Measurements from ENCODE around the gene FCER1G.
A peak's percentile ranks its signal among the peaks of the same experiment; 100 is the strongest.

FCER1G gene

DNA sequence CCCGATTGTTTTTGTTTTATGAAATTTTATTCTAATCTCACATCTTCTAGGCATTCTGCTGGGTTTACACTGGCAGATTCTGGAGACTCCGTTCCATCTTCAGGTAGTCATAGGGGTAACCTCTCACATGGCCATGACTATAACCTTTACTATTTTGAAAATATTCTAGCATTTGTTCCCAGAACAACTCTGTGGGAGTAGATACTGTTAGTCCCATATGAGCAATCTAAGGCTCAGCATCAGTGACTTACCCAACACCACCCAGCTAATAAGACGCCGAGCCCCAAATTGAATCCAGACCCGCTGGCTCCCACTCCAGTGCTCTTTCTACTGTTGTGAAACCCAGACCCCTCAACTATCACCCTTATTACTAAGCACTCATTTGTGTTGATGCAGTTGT, 26.1 kb upstream of the FCER1G start:
- no peak for DNase-seq

DNA sequence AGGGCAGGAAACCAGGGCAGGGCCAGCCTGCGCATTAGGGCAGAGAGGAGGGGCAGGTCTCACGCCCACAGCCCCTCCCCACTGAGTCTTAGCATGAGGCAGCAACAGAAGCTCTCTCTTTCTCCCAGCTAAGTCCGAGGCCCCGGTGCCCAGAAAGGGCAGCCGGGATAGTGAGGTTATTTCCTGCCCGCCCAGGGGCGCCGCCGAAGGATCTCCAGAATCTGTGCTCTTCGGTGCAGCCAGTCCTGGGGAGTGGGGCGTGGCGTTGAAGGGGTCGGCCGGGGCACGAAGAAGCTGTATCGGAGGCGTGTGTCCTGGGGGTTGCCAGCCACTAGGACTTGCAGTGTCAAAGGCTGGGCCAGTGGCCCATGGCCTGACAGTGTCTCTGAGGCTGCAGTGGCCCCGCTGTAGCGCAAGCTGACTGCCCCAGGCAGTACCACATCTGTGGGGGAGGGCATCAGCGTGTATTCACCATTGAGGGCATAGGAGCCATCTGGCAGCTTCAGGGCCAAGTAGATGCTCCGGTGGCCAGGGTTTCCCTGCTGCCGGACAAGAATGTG, 24.1 kb upstream of the FCER1G start:
- DNase-seq: no peak

DNA sequence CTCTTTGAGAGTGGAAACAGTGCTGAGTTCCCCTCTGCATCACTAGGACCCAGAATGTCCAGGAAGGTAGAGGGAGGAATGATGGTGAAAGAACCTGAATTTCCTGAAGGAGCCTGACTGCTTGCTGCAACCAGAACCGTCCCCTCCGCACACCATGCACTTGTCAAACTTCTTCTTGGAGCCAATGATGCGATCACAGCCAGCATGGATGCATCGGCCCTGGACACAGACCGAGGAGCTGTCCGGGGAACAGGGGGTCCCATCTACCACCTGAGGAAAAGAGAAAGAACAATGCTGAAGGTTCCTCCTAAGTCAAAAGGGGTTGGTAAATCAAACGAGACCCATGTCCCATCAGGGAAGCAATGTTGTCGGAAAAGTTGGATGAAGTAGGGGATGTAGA, 23.1 kb upstream of the FCER1G start:
- no peak for DNase-seq

DNA sequence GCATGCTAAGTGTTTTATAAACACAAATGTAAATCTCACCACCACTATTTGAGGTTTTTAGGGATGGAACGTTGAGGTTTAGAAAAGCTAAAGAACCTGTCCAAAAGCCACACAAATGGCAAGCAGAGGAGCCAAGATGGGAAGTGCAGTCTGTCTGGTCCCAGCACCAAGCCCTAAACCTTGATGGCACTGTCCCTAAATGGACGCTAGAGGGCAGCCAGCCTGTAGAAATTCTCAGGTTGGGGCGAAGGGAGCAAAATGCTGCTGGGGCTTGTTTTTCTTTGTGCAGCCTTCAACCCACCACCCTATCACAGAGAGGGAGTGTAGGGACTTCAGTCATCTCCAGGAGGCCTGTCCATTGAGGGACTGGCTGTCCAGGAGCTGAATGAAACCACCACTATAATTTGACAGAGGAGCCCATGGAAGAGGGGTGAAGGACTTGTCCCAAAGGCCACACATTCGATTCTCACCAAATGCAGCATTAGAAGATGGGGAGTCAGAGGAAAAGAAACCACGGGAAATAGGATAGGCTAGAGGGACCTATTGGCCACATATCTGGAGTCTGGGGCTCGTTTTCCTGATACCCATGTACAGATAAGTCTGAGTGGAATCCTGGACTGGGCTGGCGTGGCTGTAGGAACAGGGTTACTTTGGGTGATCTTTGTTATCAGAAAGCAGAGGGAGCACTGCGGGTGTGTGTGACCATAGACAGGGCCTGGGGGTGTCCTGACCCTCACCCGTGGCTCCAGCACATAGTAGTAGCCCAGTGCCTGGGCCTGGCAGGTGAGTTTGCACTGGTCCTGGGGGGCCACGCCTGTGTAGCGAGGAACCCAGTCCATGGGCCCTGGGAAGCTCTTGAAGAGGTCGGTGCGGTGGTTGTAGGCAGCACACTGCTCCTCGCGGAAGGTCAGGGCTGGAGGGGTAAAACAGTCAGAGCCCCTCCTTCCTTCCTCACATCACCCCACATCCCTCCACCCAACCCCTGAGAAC, 22.3 kb upstream of the FCER1G start:
- DNase-seq: peak; percentile 59

DNA sequence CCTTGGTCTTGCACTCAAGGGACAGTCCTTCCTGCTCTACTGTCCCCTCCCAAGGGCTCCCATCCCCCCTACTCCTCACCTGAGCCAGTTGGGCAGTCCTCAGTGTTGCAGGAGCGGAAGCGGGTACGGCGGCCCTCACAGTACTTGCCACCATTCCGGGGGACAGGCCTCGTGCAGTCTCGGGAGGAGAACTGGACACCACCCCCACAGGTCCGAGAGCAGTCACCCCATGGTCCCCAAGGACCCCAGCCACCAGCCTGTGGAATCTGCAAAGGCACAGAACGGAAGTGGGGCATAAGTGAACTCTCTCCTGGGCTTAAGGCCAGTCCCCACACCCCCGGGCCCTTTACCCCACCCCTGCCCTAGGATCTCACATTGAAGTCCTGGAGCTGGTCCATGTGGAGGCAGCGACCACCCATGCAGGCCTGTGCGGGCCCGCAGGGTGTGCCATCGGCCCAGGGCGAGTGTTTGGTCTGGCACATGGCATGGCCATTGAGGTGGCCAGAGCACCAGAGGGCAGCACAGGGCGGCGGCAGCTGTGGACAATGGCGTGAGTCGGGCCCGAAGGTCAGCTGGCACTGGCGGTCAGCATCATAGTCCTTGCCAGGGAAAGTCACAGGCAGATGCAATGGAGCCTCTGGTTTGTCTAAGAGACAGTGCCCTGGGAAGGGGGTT, 21.4 kb upstream of the FCER1G start:
- no peak for DNase-seq

DNA sequence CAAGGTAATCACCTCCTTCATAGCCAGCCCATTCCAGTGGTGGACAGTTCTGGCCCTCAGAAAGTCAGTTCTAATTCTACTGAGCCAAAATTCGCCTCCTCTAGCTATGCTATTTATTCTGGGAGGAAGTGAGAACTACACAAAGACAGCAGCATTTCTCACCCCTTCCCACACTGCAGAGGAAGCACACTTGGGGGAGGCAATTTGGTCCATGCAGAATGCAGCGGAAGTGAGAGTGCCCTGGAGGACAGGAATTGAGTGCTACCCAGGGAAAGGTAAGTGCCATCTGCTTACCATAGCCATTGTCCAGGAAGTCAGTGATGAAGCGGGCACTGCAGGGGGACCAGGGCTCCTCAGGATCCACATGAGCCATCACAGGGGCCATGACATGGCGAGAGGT, 19.9 kb upstream of the FCER1G start:
- DNase-seq: no peak

DNA sequence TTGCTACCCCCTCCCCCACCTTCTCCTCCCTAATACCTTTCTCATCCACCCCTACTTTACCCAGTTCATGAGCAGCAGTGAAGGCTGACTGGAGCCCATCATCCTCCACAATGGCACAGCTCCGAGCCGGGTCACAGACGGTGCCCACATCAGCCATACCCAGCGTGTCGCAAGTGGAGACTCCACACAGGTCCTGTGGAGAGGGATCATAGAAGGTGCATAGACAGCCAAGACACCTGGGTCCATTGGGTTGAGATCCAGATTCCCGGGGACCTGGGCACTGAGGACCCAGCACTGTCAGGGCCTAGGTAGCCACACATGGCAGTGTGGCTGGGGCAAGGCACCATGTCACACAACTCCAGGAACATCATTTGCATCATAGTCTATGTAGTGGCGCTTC, 19.0 kb upstream of the FCER1G start:
- no peak for DNase-seq

DNA sequence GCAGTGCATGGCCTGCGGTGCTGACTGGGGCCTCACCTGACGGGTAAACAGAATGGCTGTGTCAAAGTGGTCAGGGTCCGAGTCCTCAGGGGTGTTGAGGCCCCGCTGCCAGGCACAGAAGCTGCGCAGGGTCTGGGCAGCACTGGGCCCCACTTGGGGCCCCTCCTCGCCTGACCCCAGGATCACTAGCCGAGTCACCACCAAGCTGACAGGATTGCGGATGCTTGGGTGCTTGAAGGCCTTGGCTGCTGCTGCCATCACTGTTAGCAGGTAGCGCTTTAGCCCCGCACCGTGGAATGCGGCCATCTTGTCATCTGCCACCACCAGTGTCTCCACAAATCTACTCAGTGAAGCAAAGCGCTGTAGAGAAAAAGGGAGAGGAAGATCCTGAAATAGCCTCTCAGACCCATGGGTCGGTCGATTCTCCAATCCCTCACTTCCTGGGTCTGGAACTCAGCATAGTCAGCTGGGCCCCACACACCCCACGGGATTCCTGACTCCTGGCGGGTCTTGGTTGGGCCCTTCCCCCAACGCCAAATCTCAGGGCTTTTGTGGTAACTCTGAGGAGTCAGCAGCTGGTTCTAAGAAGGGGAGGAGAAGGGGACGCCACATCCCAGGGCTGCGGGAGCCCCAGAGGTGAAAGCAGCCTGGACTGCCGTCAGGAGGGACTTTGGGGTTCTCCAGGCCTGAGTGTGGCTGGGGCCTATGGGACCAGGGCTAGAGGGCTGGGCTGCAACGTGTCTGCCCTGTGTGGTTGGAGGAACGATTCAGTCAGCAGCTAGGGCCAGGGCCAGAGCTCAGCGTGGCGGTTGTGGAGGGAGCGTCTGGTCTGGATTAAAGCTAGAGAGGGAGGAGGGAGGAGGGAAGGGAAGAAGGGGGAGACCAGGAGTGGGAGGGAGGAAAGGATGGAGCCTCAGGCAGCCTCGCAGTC, 18.3 kb upstream of the FCER1G start:
- no peak for DNase-seq

DNA sequence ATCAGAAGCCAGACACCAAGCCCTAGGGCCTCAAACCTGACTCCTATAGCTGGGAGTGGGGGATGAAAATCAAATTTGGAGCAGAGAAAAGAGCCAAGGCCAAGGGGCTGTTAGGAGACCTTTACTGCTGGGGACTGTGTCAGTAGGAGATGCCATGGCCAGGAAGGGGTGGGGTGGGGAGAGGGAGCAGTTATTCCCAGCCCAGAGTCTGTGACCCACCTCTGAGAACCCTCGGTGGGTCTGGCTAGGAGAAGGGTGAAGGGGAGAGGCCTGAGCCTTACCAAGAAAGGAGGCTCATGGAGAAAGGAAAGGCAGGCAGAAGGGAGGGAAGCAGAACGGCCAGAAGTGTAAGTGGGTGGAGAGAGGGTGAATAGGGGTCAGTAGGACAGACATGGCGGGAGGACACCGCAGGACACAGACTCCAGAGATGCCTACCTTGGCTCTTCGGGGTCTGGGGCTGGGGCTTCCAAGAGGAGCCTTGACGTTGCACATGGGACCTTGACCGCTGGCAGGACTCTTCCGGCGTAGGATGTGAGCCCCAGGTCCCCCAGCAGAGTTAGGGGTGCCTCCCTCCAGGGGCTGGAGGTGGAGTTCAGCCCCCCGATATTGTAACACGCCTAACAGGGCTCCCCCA, 17.4 kb upstream of the FCER1G start:
- DNase-seq: no peak

DNA sequence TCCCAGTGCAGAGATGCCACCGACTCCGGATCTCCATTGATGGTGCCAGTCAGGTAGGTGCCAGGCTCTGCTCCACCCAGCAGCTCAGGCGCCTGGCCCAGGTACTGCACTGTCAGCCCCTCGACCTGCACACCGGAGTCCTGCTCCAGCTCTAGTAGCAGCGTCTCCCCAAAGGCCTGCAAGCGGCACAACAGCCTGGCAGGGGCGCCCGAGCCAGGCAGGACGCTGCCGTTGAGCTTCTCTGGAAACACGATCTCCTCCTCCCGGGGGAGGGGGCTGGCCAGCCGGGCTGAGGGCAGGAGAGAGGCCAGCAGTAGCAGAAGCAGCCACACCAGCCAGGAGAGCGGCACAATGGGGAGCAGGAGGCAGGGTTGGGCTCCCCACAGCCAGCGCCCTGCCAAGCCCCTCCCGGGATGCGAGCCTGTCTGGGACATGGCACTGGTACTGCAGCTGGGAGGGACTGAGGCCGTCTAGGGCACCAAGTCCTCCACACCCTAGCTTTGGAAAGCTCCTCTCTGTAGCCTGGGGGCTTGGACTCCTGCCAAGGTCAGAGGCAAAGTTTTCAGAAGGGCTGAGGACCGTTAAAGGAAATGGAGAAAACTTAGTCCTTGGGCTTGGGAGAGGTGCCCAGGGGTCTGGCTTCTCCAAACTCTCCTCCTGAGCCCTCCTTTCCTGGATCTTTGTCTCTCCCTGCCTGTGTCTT, 16.8 kb upstream of the FCER1G start:
- no peak for DNase-seq

DNA sequence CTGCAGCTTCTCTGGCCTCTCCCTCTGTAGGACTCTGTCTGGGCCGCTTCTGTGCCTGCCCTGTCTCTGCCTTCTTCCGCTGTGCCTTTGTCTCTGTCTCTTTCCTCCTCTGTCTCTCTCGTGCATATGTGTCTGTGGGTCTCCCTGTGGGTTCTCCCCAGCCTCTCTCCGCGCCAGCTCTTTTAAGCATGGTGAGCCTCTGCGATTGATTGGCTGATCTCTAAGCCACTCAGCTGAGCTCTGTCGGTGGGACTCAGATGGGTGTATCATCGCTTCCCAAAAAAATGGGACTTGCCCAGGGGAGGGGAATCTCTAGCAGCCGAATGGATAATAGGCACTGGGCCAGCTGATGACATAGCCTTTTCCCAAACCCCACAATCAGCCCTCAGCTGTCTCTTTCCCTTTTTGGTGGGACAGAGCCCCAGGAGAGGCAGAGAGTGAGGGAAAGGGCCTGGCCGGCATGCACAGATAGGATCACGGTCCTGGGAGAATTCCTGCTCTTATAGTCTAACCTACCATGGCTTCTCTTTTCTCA, 16.1 kb upstream of the FCER1G start, which contains the start of gene ADAMTS4:
TSS of gene ADAMTS4 (minus strand) at position 158 of the 535 bp plus-strand sequence. CDS start 427 bp downstream, outside the sequence.
- no peak for DNase-seq

DNA sequence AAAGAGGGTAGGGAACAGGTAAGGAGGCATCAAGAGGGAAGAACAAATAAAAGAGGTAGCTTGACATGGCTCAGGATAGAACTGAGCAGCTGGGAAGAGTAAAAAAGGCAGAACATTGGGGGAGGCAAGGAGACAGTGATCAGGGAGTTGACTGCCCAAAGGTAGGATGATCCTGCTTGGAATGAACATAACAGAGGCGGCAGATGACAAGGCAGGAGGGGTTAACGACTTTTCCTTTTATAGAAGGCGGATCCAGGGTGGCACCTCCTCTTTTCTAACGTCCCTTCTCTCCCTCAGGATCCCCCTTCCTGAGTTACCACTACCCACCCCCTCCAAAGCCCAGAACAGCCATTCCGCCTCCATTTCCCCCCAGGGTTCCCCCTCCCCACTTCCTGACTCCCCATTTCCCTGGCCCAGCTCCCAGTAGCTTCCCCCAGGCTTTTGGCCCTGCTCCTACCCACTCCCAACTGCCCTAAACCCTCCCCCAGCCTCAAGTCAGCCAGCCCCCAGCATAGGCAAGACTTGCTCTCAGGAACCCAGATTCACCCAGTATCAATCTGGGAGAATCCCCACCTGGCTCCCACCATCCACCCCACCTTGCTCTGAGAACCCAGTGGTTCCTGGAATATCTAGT, 15.5 kb upstream of the FCER1G start:
- DNase-seq: no peak

DNA sequence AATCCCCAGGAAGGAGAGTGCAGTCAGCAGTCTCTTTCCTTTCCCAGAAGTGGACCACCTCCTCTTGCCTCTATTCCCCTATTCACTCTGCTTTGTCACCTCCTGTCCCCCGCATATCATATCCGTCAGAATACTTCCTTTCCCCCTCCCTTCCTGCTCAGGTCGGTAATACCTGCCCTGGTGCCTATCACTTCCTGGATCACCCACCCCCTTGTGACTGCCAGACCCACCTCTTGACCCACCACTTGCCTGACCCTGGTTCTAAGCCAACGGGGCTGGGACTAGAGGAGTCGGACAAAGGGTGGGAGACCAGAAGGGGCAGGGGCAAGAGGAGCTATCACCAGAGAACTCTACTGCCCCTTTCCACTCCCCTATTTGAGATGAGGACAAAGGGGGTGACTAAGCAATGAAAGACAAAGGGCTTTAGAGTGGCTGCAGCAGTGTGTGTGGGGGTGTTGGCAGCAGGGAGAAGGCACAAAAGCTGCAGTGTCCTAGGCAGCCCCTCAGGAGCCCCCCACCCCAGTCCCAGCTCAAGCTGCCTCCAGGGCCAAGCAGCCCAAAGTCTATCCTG, 14.6 kb upstream of the FCER1G start:
- DNase-seq: no peak

DNA sequence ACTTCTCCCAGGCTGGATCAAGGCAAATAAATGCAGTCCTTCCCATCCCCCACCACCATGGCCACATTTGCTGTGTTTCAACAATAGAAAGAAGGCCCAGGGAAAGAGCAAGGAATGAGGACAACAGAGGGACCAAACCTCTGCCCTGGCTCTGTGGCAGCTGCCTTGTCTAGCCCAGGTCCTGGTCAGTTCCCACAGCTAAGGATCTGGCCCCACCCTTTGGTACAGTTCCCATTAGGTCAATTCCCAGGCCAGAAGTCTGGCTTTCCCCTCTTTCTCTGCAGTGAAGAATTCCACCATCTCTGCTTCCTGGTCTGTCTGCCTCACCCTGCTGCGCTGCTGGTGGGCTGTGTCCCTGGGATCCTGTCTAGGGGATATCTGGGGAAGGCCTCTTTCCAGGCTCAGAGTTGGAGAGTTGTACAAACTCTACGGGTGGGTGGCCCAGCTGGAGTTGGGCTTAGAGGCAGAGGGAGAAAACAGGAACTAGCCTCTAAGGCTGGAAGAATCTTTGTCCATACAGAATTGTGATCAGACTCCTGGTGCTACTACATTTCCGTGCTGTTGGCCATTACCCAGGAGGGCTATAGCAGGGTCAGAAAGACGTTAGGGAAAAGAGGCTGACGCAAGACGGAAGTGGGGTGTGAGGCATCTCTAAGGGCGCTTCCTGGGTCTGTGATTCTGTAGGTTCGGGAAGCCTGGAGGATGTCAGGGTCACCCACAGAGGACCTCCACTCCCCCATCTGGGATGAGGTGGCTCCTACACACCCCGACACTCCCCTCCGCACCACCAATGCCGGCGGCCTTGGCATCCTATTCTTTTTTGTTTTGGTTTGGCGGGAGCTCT, 13.9 kb upstream of the FCER1G start:
- DNase-seq: no peak

DNA sequence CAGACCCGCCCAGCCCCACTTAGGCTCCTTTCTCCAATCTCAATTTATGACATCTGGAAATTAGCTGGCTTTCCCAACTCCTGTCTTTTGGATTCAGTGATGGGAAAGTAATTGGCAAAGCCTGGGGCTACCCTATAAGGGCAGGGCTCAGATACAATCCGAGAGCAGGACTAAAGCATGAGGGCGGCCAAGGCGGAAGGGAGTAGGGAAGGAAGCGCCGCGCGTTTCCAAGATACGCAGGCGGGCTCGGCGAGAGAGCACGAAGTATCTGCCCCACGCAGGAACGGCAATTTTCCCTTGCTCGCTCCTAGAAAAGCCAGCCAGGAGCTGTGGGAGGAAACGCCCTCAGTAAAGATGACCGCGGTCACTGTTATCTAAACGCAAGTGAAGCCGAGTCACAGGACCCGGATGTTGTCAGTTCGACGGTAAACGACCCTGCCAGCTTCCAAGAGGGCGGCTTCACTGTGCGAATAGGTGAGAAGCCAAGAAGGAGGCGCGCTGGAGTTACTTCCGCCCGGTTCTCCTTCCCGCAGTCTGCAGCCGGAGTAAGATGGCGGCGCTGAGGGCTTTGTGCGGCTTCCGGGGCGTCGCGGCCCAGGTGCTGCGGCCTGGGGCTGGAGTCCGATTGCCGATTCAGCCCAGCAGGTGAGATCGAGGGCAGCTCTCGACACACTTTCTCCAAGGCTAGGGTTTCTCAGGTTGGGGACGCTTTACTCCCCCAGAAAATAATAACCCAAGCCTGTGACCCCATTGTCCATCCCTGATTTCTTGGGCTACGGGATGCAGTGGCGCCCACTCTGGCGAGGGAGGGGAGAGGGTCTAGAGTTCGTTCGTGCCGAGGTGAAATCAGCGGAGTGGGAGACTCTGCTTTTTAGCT, 13.0 kb upstream of the FCER1G start, which contains the start of gene NDUFS2:
TSS of gene NDUFS2 (plus strand) at position 532 of the 877 bp plus-strand sequence. CDS start at position 551, 19 bp downstream.
- peak; percentile 99 for DNase-seq

DNA sequence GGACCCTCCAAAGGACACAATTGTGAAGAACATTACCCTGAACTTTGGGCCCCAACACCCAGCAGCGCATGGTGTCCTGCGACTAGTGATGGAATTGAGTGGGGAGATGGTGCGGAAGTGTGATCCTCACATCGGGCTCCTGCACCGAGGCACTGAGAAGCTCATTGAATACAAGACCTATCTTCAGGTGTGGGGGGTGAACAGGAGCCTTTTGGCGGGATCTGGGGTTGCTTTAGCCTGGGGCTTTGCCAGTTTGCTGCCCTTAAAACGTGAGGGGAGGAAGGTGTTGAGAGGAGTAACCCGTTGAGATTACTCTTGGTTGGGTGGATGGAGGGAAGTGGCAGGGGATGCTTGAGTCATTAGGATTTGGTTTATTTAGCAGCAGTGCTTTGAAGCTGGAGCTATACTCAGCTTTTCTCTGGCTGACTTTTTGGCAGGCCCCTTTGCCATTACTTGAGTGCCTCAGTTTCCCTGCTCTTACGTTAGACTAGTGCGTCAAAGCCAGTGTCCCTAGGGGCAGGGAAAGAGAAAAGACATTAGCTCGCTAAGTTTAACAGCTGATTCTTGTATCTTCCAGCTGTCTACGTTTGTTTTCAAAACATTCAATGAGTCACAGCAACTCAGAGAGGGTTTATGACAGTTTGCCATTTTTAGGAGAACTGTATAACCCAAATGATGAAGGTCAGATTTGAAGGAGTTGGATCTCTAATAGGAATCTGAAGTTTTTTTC, 8.5 kb upstream of the FCER1G start:
- no peak for DNase-seq

DNA sequence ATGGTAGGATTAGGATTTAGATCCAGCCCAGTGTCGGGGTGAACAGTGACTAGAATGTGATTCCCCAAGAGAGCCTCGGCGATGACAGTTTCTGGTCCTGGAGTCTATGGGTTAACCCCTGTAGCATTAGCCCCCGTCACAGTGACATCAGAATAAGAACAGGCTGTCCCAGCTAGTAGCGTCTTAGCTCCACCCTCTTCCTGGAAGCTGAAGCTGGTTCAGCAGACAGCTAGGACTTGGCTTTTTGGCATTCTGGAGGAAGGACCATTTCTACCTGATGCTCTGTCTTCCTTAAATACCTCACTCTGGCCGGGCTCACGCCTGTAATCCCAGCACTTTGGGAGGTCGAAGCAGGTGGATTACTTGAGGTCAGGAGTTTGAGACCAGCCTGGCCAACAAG, 7.9 kb upstream of the FCER1G start:
- DNase-seq: no peak

Data from NCI-H2107 (cell line).